Cardiac muscle cell (in vitro differentiated cells and primary cell): ENCODE results near the gene PTPA. TPM values are rescaled to one million over a fixed set of nuclear protein-coding genes. Genes with fewer than 3 reads are reported as not detected.

ENCODE experiments used
- DNase-seq, 2 donors: peaks; one replicate each; pipeline versions ENCODE4 v3.0.0 to v3.0.0-alpha.2; 2010 to 2017; ENCODE audit warnings: low read depth in 1 of 2, low spot score in 1 of 2
- H3K27ac ChIP-seq: fragments of 200-600 bp; sonication (generic); 2 replicates; pipeline ENCODE4 v1.5.1; 2016
- H3K27me3 ChIP-seq: fragments of 200-600 bp; sonication (generic); 2 replicates; pipeline ENCODE4 v1.6.0; 2016; ENCODE audit warnings: control low read depth
- H3K36me3 ChIP-seq: fragments of 200-600 bp; sonication (generic); 2 replicates; pipeline ENCODE4 v1.5.1; 2016; ENCODE audit warnings: control low read depth
- H3K4me1 ChIP-seq: fragments of 200-600 bp; sonication (generic); 2 replicates; pipeline ENCODE4 v1.8.1; 2017; ENCODE audit warnings: low read depth, mild to moderate bottlenecking, mixed run types
- H3K4me3 ChIP-seq: fragments of 200-600 bp; sonication (generic); 2 replicates; pipeline ENCODE4 v1.5.1; 2016; ENCODE audit warnings: mild to moderate bottlenecking
- H3K9me3 ChIP-seq: fragments of 200-600 bp; sonication (generic); 2 replicates; pipeline ENCODE4 v1.5.1; 2017; ENCODE audit warnings: low read depth, mild to moderate bottlenecking, control low read depth
- polyA plus RNA-seq: library from polyadenylated mRNA; unstranded; fragments of >200 nt; fragmentation: Nextera tagmentation; extraction: Ambion mirVana; gene quantifications from 2 replicates; pipeline ENCODE4 v1.2.1, GENCODE V29; 2016
- total RNA-seq: library from RNA; depleted of rRNA; stranded (reverse); fragments of >200 nt; gene quantifications from 2 replicates; pipeline ENCODE4 v1.2.3, GENCODE V29; 2016
- TF ChIP-seq, protein P1 (sequence below): IDR thresholded peaks from 2 replicates; pipeline ENCODE4 v1.5.1; 2012; ENCODE audit warnings: low read depth, mild to moderate bottlenecking, low read length

Gene PTPA
- total and polyA plus RNA-seq, 2 experiments from 2014 or later, result 144 to 197 TPM

DNA sequence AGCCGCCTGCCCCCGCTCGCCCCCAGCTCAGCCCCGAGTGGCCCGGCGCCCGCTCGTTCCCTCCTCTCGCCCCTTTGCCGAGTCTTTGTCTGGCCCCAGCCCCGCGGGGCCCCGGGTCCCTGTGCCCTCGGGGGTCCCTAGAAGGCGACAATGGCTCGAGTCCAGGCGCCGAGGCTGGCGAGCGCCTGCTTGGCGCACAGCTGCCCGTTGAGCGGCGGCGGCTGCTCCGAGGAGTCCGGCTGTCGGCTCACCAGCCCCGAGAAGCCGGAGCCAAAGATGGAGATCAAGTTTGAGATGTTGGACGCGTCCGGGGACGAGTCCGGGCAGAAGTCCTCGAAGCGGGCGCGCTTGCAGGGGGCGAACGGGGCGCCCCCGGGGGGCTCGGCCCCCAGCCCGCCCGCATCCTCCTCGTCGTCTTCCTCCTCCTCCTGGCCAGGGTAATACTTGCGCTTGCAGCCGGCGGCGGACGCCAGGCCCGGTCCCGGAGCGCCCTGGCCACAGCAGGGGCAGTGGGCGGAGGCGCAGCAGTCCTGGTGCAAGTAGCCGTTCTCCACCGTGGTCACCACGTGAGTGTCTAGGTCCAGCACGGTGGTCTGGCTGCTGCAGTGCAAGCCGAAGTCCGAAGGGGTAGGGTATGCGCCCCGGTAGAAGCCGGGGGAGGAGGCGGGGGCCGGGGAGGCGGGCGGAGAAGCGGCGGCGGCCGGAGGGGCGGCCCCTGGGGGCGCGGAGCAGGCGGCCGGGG, 65.7 kb downstream of the PTPA start:
- Histone ChIP-seq H3K27me3 (peaks cover 7% of the 10 kb centered on the region), H3K27ac (peak overlapping the region; percentile 78), H3K36me3 (no peaks in the 10 kb centered on the region), H3K9me3 (no peaks in the 10 kb centered on the region), H3K4me3 (peak overlapping the region; percentile 88), H3K4me1 (peaks cover 12% of the 10 kb centered on the region)
- DNase-seq, result peak; percentile 57 to 65
- TF ChIP-seq, protein P1, sequence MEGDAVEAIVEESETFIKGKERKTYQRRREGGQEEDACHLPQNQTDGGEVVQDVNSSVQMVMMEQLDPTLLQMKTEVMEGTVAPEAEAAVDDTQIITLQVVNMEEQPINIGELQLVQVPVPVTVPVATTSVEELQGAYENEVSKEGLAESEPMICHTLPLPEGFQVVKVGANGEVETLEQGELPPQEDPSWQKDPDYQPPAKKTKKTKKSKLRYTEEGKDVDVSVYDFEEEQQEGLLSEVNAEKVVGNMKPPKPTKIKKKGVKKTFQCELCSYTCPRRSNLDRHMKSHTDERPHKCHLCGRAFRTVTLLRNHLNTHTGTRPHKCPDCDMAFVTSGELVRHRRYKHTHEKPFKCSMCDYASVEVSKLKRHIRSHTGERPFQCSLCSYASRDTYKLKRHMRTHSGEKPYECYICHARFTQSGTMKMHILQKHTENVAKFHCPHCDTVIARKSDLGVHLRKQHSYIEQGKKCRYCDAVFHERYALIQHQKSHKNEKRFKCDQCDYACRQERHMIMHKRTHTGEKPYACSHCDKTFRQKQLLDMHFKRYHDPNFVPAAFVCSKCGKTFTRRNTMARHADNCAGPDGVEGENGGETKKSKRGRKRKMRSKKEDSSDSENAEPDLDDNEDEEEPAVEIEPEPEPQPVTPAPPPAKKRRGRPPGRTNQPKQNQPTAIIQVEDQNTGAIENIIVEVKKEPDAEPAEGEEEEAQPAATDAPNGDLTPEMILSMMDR, result no peak

DNA sequence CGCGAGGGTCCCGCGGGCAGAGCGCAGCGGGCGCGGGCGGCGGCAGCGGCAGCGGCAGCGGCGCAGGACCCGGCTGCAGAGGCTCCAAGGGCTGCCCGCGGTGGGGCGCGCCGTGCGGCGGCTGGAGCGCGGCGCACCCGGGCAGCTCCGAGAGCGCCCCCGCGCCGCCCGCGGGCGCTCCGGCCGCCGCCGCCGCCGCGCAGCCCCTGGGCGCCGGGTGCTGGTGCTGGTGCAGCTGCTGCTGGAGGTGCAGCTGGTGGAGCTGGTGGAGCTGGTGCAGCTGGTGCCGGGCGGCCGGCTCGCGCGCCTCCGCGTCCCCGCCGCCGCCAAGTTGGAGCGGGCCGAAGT, 66.2 kb downstream of the PTPA start:
- Histone ChIP-seq H3K27me3 (peaks cover 7% of the 10 kb centered on the region), H3K27ac (peak overlapping the region; percentile 21), H3K4me1 (peaks cover 12% of the 10 kb centered on the region), H3K36me3 (no peaks in the 10 kb centered on the region), H3K9me3 (no peaks in the 10 kb centered on the region), H3K4me3 (peak overlapping the region; percentile 99)
- peak in 1 of 2 donors; percentile 61 for DNase-seq
- TF ChIP-seq, protein P1, result no peak

DNA sequence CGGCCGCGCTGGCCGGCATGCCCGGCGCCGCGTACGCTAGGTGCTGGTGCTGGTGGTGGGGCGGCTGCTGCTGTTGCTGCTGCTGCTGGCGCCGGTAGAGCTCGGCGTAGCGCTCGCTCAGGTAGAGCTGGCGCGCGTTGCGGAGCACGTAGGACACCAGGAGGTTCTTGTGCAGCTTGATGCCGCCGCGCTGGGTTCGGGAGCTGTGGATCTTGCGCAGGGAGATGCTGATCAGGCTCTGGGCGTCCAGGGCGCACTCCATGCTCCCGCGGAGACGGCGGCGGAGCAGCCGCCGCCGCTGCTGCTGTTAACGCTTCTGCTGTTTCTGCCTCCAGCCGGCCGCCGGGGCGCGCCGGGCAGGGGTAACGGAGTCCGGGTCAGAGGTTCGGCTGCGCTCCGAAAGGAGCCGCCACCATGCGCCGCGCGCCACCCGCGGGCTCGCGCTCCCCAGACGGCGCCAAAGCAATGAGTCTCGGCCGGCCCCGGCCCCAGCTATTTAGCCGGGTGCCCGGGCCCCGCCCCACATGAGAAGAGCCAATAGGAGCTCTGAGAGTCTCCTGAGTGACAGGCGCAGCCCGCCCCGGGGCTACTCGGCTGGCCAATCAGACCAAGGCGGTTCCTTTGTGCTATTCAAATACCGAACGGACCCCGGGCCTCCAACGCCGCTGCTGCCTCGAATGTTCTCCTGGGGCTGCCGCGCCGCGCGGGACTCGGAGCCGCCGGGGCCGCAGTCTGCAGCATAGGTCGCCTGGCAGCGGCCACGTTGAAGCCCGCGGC, 66.8 kb downstream of the PTPA start, which contains the start of gene IER5L:
TSS of gene IER5L (minus strand) at position 471 of the 777 bp plus-strand sequence. CDS start at position 262, 209 bp downstream.
- H3K36me3 ChIP-seq, result no peaks in the 10 kb centered on the region
- H3K27ac ChIP-seq, result peak within 1 kb of the TSS; percentile 78
- TF ChIP-seq, protein P1, result no peak
- peaks cover 12% of the 10 kb centered on the region for H3K4me1 ChIP-seq
- no peaks in the 10 kb centered on the region for H3K9me3 ChIP-seq
- peaks cover 7% of the 10 kb centered on the region for H3K27me3 ChIP-seq
- peak; percentile 97 to 98 for DNase-seq
- H3K4me3 ChIP-seq, result peak within 1 kb of the TSS; percentile 99

DNA sequence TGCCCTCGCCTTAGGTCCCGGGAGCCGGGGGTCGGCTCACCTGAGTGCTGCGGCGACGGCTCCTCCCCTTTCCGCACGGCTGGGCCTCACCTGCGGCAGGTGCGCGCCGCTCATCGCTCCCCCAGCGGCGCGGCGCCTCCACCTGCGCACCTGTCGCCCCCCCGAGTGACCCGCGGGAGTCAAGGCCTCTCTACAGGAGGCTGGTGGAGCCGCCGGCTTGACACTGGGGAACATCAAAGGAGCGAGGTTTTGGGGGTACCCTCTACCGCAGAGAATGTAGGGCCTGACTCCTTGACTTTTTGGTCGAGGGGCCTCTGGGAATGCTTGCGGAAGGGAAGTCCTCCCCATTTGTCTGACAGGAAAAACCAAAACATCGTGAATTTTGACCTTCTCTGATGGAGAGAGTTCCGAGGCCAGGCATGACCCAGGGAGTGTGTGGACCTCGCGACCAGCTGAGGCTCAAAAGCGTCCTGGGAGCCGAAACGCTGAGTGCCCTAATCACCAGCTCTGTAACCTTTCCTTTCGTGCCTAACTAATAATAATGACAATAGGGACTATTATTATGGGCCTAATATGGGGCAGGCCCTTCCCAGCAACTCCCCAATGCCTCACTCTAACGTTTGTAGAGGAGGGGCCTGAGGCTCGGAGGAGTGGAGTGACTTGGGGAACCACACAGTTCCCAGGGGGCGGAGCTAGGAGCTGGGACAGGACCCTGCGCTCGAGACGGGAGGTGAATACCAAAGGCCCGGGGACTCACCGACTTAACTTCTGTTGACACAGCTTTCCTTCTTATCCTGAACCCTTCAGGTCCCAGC, 67.6 kb downstream of the PTPA start:
- peaks cover 7% of the 10 kb centered on the region for H3K27me3 ChIP-seq
- TF ChIP-seq, protein P1, result no peak

DNA sequence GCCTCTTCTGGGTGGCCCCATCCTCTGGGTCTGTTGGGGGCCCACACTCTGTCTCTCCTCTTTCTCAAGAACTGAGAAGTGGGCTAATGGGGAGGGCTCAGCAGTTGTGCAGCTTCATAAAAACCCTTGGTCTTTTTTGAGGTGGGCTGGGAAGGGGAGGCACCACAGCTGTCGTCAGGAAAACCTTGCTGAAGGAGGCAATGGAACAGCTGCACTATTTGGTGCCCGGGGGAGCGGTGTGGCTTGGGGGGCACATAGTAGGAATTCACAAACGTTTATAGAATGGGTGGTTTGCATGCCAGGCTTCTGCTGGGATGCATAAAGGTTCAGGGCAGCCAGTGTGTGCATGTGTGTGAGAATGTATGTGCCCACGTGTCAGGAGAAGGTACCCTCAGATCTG, 70.0 kb downstream of the PTPA start:
- no peak for DNase-seq
- H3K27me3 ChIP-seq, result peaks cover 7% of the 10 kb centered on the region
- no peak overlapping the region for H3K4me3 ChIP-seq
- H3K36me3 ChIP-seq, result no peaks in the 10 kb centered on the region
- TF ChIP-seq, protein P1, result no peak
- no peaks in the 10 kb centered on the region for H3K9me3 ChIP-seq
- H3K4me1 ChIP-seq, result peaks cover 4% of the 10 kb centered on the region
- H3K27ac ChIP-seq, result no peak overlapping the region

More for the DNA sequence above, 67.6 kb downstream of the PTPA start:
- no peak overlapping the region for H3K27ac ChIP-seq
- peak in 1 of 2 donors; percentile 77 for DNase-seq
- H3K36me3 ChIP-seq, result no peaks in the 10 kb centered on the region
- no peaks in the 10 kb centered on the region for H3K9me3 ChIP-seq
- H3K4me1 ChIP-seq, result peaks cover 12% of the 10 kb centered on the region
- H3K4me3 ChIP-seq, result peak overlapping the region; percentile 22
